Posterior vena cava (tissue), 2 donors: ENCODE measurements around the gene WASHC2A. TPM values are rescaled to one million over a fixed set of nuclear protein-coding genes. Genes with fewer than 3 reads are reported as not detected.
"Not testable (repeated sequence)": the region's sequence is repeated elsewhere in the genome, so short reads cannot be mapped to it uniquely, and the experiment has no call there.

ENCODE experiments used
- DNase-seq: peaks from one replicate; pipeline ENCODE4 v3.0.0-alpha.2; 2020; ENCODE audit warnings: low spot score
- intact Hi-C, 2 donors: fragments of 100-400 bp; cut with DNase I; formaldehyde crosslinking; loops; one replicate each; pipeline versions ENCODE4 v1.14.1 to v1.14.2; 2022 to 2023
- long read RNA-seq, 2 donors: library from polyadenylated mRNA; unstranded; transcript quantifications; one replicate each; pipeline ENCODE4 v2.0.0, GENCODE V29; 2020 to 2021
- total RNA-seq, 2 donors: library from RNA; stranded (reverse); fragmentation: NEBNext Ultra II Directional; extraction: Animal tissue kit (Norgen Biotek cat#: 25700); gene quantifications; one replicate each; pipeline ENCODE4 v1.2.1, GENCODE V29; 2021
- donor health status: DM: yes; HTN: yes; CAD: no.
- donor health status: DM: yes; HTN: yes; CAD: no.

WASHC2A gene, protein sequence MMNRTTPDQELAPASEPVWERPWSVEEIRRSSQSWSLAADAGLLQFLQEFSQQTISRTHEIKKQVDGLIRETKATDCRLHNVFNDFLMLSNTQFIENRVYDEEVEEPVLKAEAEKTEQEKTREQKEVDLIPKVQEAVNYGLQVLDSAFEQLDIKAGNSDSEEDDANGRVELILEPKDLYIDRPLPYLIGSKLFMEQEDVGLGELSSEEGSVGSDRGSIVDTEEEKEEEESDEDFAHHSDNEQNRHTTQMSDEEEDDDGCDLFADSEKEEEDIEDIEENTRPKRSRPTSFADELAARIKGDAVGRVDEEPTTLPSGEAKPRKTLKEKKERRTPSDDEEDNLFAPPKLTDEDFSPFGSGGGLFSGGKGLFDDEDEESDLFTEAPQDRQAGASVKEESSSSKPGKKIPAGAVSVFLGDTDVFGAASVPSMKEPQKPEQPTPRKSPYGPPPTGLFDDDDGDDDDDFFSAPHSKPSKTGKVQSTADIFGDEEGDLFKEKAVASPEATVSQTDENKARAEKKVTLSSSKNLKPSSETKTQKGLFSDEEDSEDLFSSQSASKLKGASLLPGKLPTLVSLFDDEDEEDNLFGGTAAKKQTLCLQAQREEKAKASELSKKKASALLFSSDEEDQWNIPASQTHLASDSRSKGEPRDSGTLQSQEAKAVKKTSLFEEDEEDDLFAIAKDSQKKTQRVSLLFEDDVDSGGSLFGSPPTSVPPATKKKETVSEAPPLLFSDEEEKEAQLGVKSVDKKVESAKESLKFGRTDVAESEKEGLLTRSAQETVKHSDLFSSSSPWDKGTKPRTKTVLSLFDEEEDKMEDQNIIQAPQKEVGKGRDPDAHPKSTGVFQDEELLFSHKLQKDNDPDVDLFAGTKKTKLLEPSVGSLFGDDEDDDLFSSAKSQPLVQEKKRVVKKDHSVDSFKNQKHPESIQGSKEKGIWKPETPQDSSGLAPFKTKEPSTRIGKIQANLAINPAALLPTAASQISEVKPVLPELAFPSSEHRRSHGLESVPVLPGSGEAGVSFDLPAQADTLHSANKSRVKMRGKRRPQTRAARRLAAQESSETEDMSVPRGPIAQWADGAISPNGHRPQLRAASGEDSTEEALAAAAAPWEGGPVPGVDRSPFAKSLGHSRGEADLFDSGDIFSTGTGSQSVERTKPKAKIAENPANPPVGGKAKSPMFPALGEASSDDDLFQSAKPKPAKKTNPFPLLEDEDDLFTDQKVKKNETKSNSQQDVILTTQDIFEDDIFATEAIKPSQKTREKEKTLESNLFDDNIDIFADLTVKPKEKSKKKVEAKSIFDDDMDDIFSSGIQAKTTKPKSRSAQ (N-terminal part only)
- 10 to 100 TPM; 26.7 to 33.5 TPM for total RNA-seq
- long read RNA-seq, donor 1, full-length matches to known transcripts, result 3 of 14 reads
- long read RNA-seq, donor 1, partial matches to known transcripts, result 6 of 14 reads
- long read RNA-seq, donor 1, other reads (novel, unspliced or antisense), result 5 of 14 reads
- long read RNA-seq, donor 2, partial matches to known transcripts, result 24 of 28 reads
- long read RNA-seq, donor 2, other reads (novel, unspliced or antisense), result 3 of 28 reads

GRCh38 chr10:50067546-50068351 lies at the start of gene WASHC2A:
Gene WASHC2A (plus strand): TSS chr10:50067954. CDS start chr10:50068006, 52 bp downstream.
- peak; percentile 97 for DNase-seq
- intact Hi-C loops, result not testable (repeated sequence)

DNA sequence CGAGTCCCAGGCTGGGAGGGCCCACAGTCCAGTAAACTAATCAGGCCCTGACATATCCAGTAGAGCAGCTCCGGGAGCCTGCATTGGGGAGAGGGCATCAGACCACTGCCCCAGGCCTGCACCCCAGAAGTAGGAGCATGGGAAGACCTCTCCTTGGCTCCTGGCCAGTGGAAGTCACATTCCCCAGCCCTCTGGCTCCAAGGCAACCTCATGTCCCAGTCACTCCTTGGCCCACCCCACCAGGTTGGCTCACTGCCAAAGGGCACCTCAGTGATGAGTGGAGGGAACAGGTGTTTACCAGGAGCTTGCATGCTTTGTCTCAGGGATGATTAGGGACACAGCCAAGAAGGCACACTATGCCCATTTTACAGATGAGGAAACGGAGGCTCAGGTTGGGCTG lies 48.5 kb upstream of the WASHC2A start:
- DNase-seq, intact Hi-C loops: not testable (repeated sequence)

GRCh38 chr10:50020451-50021024 lies 47.2 kb upstream of the WASHC2A start:
- intact Hi-C loops, DNase-seq: not testable (repeated sequence)

DNA sequence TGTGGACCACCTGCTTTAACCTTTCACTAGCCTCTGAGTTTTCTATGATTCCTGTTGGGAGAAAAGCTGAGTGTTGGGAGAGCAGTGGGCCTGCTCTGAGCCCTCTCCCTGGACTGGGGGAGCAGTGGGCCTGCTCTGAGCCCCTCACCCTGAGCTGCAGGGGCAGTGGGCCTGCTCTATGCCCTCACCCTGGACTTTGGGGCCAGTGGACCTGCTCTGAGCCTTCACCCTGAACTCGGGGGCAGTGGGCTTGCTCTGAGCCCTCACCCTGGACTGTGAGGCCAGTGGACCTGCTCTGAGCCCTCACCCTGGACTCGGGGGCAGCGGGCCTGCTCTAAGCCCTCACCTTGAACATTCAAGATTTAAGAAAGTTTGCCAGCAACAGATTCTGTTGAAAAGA lies 46.1 kb upstream of the WASHC2A start:
- intact Hi-C loops, result no loop called here
- no peak for DNase-seq

GRCh38 chr10:50024716-50025383 lies 42.9 kb upstream of the WASHC2A start:
- intact Hi-C loops, DNase-seq: not testable (repeated sequence)

DNA sequence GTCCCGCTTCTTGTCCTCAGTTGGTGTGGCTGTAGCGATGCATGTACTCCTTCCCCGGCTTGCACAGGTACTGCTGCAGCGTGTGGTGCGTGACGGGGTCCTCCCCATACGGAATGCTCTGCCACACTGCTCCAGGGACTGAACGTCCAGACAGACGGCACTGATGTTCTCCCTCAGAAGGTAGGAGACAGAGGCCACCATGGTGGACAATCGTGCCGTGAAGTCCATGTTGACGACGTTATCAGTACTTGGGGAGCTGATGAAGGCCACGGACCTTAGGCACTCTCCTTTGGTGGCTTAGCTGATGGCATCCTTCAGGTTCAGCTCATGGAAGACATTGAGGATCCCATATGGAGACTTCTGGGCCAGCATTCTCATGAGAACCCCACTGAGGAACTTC lies 42.1 kb upstream of the WASHC2A start:
- intact Hi-C loops, result no loop called here
- DNase-seq, result no peak

DNA sequence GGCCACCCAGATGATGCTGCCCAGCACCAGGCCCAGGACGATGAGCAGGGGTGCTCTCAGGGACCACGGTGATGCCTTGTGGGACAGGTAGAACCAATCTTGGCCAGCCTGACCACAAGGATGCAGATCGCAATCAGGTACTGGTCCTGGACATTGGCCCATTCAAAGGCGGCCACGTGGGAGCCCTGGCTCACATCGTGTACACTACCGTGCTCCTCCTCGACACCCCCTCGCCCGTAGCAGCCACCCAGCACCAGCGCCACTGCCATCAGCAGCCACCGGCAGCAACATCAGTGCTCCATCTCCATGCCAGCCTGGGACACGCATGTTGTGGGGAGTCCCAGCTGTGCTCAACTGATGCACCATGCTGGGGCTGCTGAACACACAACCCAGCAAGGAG lies 40.6 kb upstream of the WASHC2A start:
- intact Hi-C loops, result no loop called here
- no peak for DNase-seq

DNA sequence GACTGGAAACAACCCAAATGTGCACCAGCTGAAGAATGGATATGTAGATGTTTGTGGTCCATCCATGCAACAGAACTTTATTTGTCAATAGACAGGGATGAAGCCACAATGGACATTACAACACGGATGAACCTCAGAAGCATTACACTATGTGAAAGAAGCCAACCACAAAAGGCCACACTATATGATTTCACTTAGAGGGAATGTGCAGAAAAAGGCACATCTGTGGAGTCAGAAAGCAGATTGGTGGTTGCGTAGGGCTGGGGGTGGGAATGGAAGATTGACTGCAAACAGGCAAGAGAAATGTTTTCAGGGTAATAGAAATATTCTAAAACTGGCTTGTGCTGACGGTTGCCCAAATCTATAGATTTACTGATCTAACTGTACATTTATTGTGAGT lies 34.3 kb upstream of the WASHC2A start:
- intact Hi-C loops, result no loop called here
- no peak for DNase-seq

DNA sequence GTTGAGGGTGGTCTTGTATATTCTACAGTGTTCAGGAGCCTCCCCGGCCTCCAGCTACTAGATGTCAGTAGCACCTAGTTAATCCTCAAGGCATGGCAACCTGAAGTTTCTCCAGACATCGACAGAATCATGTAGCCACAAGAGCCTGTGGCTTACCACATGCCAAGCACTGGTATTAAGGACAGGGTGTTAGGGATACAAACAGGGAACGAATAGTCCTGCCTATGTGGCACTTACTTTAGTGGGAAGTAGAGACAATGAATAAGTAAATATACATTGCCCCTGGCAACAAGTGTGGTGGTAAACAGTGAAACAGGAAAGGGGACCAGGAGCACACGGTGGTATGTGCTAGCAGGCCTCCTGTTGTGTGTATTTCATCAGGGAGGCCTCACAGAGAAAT lies 32.4 kb upstream of the WASHC2A start:
- intact Hi-C loops, DNase-seq: not testable (repeated sequence)

DNA sequence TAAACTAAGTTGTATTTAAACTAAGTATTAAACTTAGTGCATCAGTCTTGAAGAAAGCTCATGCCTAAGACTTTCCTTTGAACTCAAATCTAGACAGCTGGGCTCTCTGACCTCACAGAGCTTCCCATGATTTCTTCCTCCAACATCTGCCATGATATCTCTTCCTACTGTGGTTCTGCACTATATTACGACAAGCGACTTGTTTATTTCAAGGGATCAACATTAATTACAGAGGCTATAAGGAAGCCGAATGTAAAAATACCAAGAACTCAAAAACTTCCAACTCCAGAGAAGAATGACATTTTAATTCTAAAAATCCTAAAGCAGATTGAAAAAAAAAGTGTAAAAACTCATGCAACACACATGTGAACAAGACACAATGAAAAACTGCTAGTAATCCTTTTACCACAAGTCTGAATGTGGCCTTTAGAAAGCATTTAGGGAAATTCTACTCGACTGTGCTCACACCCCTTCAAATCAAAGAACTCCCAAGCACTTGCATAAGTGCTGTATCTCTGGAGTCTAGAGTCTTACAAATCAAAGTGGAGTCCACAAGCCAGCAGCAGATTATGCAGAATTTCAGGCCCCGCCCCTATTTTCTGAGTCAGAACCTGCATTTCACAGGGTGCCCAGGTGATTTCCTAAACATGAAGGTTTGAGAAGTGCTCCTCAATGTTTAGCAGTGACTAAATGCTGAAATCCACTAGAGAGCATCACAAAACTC lies 22.7 kb upstream of the WASHC2A start:
- intact Hi-C loops, result no loop called here
- no peak for DNase-seq

DNA sequence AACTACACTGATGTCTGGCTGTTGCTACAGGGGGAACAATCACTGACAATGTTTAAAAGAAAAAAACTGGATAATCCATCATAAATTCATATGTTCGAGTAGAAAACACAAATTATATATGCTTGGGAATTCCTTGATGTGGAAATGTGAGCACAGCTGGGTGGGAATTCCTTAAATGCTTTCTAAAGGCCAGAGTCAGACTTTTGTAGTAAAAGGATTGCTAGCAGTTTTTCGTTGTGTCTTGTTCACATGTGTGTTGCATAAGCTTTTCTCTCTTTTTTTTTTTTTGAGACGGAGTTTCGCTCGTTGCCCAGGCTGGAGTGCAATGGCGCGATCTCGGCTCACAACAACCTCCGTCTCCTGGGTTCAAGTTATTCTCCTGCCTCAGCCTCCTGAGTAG lies 21.3 kb upstream of the WASHC2A start:
- intact Hi-C loops, DNase-seq: not testable (repeated sequence)

- intact Hi-C loops, DNase-seq: not testable (repeated sequence)
These were observed 20.2 kb upstream of the WASHC2A start for GRCh38 chr10:50047594-50047993.

DNA sequence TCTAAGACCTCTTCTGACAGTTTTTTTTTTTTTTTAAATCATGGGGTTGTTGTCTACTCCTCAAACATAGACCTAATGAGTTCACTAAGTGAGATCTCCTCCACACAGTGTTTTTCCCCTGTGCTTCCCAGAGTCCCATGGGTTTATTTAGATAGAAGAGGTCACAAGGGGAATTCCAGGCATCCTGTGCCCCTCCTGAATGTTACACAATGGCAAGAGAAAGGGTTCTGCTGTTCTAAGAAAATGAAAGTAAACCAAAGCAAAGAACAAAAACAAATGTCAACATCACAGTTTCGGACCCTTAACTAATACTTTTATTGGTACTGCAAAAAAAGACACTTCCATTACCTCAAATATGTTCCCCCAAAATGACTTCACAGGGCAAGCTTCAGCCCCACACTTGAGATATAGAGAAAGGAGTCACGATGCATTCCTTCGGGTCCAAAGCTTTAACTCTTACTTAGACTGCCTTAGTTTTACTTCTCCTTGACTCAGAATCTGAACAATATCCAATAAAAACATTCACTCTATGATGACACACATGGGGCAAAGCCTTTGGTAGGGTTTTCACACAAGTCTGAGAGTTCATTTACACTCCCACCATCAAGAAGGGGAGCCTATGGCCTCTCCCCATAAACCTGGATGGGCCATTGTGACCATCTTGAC lies 15.6 kb upstream of the WASHC2A start:
- DNase-seq, intact Hi-C loops: not testable (repeated sequence)

GRCh38 chr10:50052778-50053376 lies 14.9 kb upstream of the WASHC2A start:
- DNase-seq, intact Hi-C loops: not testable (repeated sequence)

- DNase-seq, intact Hi-C loops: not testable (repeated sequence)
These were observed 12.1 kb upstream of the WASHC2A start for GRCh38 chr10:50055494-50056292.
